Gastroesophageal sphincter (tissue), 4 donors: ENCODE data around the gene NHEJ1. TPM values are rescaled to one million over a fixed set of nuclear protein-coding genes. Genes with fewer than 3 reads are reported as not detected.

ENCODE experiments used
- ATAC-seq: fragments of 150-250 bp; one replicate; pipeline ENCODE4 v1.9.1; 2016; ENCODE audit warnings: mild to moderate bottlenecking, moderate library complexity
- H3K27ac ChIP-seq, 4 donors: fragments of 200-600 bp; sonication (generic) in 3 of 4; 1 replicate in 3 of 4; 2 replicates in 1 of 4; pipeline ENCODE4 v1.5.1; 2016 to 2019
- H3K27me3 ChIP-seq: fragments of 200-600 bp; sonication (generic); one replicate; pipeline ENCODE4 v1.5.1; 2019
- H3K36me3 ChIP-seq, 2 donors: fragments of 200-600 bp; sonication (generic); one replicate each; pipeline ENCODE4 v1.5.1; 2019; ENCODE audit warnings: control low read depth in 1 of 2
- H3K4me1 ChIP-seq, 3 donors: fragments of 200-600 bp; sonication (generic); 1 replicate in 2 of 3; 2 replicates in 1 of 3; pipeline ENCODE4 v1.5.1; 2016 to 2019; ENCODE audit warnings: control low read depth in 2 of 3
- H3K4me3 ChIP-seq, 2 donors: fragments of 200-600 bp; sonication (generic); one replicate each; pipeline ENCODE4 v1.5.1; 2019; ENCODE audit warnings: mild to moderate bottlenecking in 1 of 2, moderate library complexity in 1 of 2
- H3K9me3 ChIP-seq, 3 donors: fragments of 200-600 bp; sonication (generic); one replicate each; pipeline ENCODE4 v1.5.1; 2017 to 2019; ENCODE audit warnings: control low read depth in 2 of 3
- EP300 ChIP-seq: sonication (generic); formaldehyde crosslinking; IDR thresholded peaks from one replicate; pipeline ENCODE4 v1.6.1; 2017; ENCODE audit warnings: antibody characterized with exemption, mild to moderate bottlenecking
- POLR2A ChIP-seq, 2 donors: fragments of 450-650 bp; IDR thresholded peaks; one replicate each; pipeline ENCODE4 v1.6.1; 2017; ENCODE audit warnings: antibody characterized with exemption in 2 of 2, mild to moderate bottlenecking in 2 of 2, moderate library complexity in 1 of 2
- POLR2AphosphoS5 ChIP-seq: sonication (generic); formaldehyde crosslinking; IDR thresholded peaks from one replicate; pipeline ENCODE4 v1.6.1; 2017; ENCODE audit warnings: antibody characterized with exemption
- WGBS, 2 donors: methylation state at CpG; one replicate each; pipeline ENCODE4 v1.1.5; 2018; ENCODE audit warnings: low coverage in 1 of 2; 5-methylcytosine and 5-hydroxymethylcytosine counted together
- total RNA-seq, 4 donors: library from RNA; depleted of rRNA; stranded (reverse); fragments of >200 nt; gene quantifications; one replicate each; pipeline ENCODE4 v1.1.0, GENCODE V29; 2016
- TF ChIP-seq, protein P1 (sequence below), 4 experiments: fragments of 200-600 bp in 2 of 4; fragments of 450-650 bp in 2 of 4; sonication (generic) in 1 of 4; IDR thresholded peaks; one replicate each; pipeline ENCODE4 v1.5.1; 2017 to 2019; ENCODE audit warnings: antibody characterized with exemption in 4 of 4, mild to moderate bottlenecking in 2 of 4, moderate library complexity in 2 of 4

The NHEJ1 gene, protein sequence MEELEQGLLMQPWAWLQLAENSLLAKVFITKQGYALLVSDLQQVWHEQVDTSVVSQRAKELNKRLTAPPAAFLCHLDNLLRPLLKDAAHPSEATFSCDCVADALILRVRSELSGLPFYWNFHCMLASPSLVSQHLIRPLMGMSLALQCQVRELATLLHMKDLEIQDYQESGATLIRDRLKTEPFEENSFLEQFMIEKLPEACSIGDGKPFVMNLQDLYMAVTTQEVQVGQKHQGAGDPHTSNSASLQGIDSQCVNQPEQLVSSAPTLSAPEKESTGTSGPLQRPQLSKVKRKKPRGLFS
- total RNA-seq = 10 to 100 TPM; 12.8 to 25.5 (median 17.4) TPM

DNA sequence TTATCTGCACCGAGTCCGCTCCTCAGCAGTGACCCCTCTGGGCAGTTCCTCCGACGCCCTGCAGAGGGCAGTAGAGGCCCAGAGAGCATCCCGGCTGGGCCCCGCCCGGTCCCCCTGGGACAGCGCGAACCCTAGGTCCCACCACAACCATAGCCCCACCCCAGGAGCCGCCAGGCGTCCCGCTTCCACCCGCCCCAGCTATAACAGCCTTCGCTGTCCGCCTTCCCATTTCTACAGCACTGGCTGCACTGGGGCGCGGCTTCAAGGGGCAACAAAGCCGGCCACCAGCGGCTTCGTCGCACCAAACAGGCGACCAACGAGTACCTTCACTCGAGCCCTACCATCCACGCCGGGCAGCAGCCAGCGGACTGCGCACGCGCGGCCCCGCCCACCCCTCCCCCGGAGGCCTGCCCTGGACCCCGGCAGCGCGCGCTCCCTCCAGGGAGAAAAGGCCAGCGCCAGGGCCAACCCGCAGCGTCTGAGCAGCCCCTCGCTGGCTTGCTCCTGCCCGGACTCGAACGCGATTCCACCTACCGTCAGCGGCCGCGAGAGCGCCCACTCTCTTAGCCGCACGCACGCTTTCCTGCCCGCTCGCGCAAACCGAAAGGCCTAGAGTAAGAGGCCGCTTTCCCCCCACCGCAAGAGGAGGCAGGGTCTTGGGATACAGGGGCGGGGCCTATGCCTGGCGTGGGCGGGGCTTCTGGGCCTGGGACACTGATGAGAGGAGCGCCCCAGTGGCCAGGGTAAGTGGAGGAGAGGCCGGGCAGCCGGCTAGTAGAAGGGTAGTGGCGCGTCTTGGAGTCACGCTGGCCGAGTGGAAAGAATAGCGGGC, at the start of gene NHEJ1:
NHEJ1 (minus strand) TSS at position 630 of the 832 bp plus-strand sequence. CDS start 2,453 bp downstream, outside the sequence.
- TF ChIP-seq POLR2AphosphoS5 = peak; percentile 47
- no peak for TF ChIP-seq EP300
- TF ChIP-seq POLR2A (IDR thresholded peaks at IDR 0.05) = peak; percentile 36 to 69
- TF ChIP-seq, protein P1, sequence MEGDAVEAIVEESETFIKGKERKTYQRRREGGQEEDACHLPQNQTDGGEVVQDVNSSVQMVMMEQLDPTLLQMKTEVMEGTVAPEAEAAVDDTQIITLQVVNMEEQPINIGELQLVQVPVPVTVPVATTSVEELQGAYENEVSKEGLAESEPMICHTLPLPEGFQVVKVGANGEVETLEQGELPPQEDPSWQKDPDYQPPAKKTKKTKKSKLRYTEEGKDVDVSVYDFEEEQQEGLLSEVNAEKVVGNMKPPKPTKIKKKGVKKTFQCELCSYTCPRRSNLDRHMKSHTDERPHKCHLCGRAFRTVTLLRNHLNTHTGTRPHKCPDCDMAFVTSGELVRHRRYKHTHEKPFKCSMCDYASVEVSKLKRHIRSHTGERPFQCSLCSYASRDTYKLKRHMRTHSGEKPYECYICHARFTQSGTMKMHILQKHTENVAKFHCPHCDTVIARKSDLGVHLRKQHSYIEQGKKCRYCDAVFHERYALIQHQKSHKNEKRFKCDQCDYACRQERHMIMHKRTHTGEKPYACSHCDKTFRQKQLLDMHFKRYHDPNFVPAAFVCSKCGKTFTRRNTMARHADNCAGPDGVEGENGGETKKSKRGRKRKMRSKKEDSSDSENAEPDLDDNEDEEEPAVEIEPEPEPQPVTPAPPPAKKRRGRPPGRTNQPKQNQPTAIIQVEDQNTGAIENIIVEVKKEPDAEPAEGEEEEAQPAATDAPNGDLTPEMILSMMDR (IDR thresholded peaks at IDR 0.05) = peak; percentile 97 to 100 (median 98)
- WGBS, 2 donors = 0% methylated on average over 7 of the region's 70 CpGs; no CpG with 5 or more reads in 1 of the 2 donors
- peak within 1 kb of the TSS; percentile 40 to 69 for H3K4me3 ChIP-seq
- no peaks in the 10 kb centered on the region for H3K9me3 ChIP-seq
- peaks cover 0 to 20% (median 4%) of the 10 kb centered on the region in 3 donors for H3K4me1 ChIP-seq
- peaks cover 0 to 30% of the 10 kb centered on the region in 2 donors for H3K36me3 ChIP-seq
- no peaks in the 10 kb centered on the region for H3K27me3 ChIP-seq
- ATAC-seq = peak; percentile 96
- peak within 1 kb of the TSS; percentile 43 to 98 (median 93) for H3K27ac ChIP-seq

DNA sequence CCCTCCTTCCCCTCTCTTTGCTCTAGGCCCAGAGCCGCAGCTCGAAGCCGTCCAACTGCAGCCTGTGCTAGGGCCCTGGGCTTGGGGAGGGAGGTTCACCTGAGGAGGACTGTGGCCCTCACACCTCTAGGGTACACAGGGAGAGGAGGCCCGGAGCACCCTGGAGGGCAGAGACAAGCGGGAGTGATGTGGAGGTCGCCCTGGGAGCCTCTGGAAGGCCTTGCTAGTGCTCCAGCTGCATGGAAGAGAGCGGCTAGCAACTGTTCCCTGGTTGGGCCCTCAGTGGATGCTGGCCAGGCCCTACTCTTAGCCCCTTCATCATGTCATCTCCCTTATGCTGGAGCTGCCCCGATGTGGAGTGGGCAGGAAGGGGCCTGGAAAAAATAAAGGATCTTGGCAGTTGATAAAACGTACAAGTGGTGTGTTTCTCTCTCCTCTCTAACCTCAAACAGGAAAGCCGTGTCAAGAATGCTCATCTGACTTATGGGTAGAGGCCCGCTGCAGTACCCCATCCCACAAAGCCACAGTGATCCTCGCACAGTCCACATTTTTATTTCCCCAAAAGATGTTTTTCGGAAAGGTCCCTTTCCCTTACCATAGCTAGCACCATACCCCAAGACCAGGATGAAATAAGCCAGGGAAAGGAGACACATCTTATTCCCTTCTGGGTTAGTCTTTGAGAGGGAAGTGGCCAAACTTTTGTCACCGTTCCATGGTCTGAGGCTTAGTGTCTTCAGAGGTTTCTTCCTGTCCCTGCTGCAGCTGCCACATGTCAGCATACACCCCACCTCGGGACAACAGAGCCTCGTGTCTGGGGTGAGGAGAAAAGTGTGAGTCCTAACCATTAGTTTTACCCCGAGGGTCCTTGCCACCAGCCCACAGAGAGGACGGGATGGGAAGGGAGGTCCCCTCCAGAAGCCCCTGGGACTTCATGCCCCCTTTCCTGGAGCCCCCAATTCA, 48.9 kb upstream of the NHEJ1 start:
- peaks cover 0 to 61% of the 10 kb centered on the region in 2 donors for H3K36me3 ChIP-seq
- no peak for ATAC-seq
- H3K4me3 ChIP-seq = no peak overlapping the region
- H3K9me3 ChIP-seq = no peaks in the 10 kb centered on the region
- H3K27ac ChIP-seq = peak overlapping the region in 1 of 4 donors; percentile 26
- H3K27me3 ChIP-seq = no peaks in the 10 kb centered on the region
- H3K4me1 ChIP-seq = peaks cover 0 to 29% (median 9%) of the 10 kb centered on the region in 3 donors
- TF ChIP-seq, protein P1 (IDR thresholded peaks at IDR 0.05) = no peak
- no peak for TF ChIP-seq POLR2AphosphoS5
- WGBS, 2 donors = 71 to 94% methylated on average over 3 to 12 of the region's 18 CpGs

DNA sequence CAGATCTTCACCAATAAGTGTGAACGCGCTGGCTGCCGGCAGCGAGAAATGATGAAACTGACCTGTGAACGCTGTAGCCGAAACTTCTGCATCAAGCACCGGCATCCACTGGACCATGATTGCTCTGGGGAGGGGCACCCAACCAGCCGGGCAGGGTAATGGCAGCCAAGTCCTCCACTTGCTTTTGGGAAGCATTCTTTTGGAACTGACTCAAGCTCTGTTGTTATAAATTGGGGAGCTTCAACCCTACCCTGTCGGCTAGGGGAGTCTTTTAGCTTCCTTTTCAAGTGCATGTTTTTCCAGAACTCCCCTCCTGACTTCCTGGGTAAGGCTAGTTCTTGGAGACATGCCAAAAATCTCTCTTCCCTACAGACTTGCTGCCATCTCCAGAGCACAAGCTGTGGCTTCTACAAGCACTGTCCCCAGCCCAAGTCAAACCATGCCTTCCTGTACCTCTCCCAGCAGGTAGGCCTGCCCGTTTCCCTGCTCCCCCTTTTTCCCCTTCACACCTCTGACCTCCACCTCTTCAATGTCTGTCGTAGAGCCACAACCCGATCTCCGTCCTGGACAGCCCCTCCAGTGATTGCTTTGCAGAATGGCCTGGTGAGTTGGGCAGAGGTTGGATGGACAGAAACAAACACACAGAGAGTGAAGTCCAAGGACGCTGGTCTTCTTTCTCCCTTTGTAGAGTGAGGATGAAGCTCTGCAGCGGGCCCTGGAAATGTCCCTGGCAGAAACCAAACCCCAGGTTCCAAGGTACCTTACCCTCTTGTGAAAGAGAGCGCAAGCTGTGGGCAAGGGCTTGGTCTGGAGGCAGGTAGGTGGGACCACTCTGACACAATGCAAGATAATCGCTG, 47.5 kb upstream of the NHEJ1 start:
- Histone ChIP-seq H3K27me3 (no peaks in the 10 kb centered on the region), H3K36me3 (peaks cover 0 to 47% of the 10 kb centered on the region in 2 donors), H3K27ac (peak overlapping the region; percentile 73 to 99 (median 93)), H3K4me3 (peak overlapping the region in 1 of 2 donors; percentile 59), H3K9me3 (no peaks in the 10 kb centered on the region), H3K4me1 (peaks cover 0 to 29% (median 9%) of the 10 kb centered on the region in 3 donors)
- ATAC-seq = no peak
- 45 to 64% methylated on average over 8 to 11 of the region's 17 CpGs for WGBS, 2 donors
- TF ChIP-seq, protein P1 (IDR thresholded peaks at IDR 0.05) = no peak
- TF ChIP-seq POLR2AphosphoS5 (peak; percentile 38), POLR2A (IDR thresholded peaks at IDR 0.05) (no peak), EP300 (no peak)
